ENCODE data around the gene HELZ. TPM values are rescaled to one million over a fixed set of nuclear protein-coding genes. Genes with fewer than 3 reads are reported as not detected.

HELZ gene
- total RNA-seq, 2 experiments from 2014 or later = 55.3 to 58.0 TPM

DNA sequence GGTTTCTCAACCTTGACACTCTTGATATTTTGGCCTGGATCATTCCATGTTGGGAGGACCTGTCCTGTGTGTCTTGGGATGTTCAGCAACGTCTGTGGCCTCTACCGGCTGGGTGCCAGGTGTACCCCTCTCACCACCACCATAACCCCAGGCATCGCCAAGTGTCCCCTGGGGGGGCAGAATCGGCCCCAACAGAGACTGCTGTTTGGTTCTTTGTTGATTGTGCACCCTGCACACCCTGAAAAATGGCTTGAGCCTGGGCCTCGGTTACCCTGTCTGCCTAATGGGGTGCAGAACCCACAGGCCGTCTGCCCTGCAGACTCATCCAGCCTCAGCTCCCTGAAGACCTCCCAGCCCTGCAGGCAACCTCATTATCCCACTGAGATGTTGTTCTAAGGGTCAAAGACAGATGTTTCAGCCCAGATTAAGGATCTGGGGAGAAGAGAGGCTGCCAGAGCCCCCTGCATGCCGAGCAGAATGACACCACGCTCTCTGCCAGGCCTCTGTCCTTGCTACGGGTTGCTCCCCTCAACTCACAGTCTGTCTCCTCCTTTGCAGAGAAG lies 191.5 kb downstream of the HELZ start:
- H3K4me1 Mint-ChIP-seq = no peaks in the 10 kb centered on the region
- intact Hi-C loops (cut with DNase I, micrococcal nuclease) = no loop called here
- ATAC-seq (no peak), DNase-seq (no peak)
- ChIA-PET POLR2A (no interaction called here), CTCF (interaction anchor here (0.6 to 0.7 kb wide), 2 partner anchors 21 to 178 kb away, joined by 3 read pairs; no protein-coding TSS in a partner anchor)
- H3K27me3 Mint-ChIP-seq = no peaks in the 10 kb centered on the region
- peaks cover 4% of the 10 kb centered on the region for H3K36me3 Mint-ChIP-seq (ENCODE audit: low read depth)
- H3K27ac Mint-ChIP-seq = no peak overlapping the region
- peaks cover 12% of the 10 kb centered on the region for H3K9me3 Mint-ChIP-seq (ENCODE audit: low read depth)
- no peak overlapping the region for H3K4me3 Mint-ChIP-seq

- Mint-ChIP-seq H3K9me3 (ENCODE audit: low read depth) (peaks cover 15% of the 10 kb centered on the region), H3K27me3 (no peaks in the 10 kb centered on the region), H3K4me3 (no peak overlapping the region), H3K27ac (no peak overlapping the region), H3K36me3 (ENCODE audit: low read depth) (peaks cover 5% of the 10 kb centered on the region), H3K4me1 (no peaks in the 10 kb centered on the region)
- ATAC-seq = no peak
- CTCF ChIA-PET = interaction anchor here (0.6 to 0.8 kb wide), 3 partner anchors 20 to 177 kb away, joined by 3 read pairs; no protein-coding TSS in a partner anchor
- DNase-seq = no peak
- POLR2A ChIA-PET = no interaction called here
- intact Hi-C loops (cut with DNase I, micrococcal nuclease) = no loop called here
Observed at GRCh38 chr17:67052720-67053437, 192.1 kb downstream of the HELZ start.

DNA sequence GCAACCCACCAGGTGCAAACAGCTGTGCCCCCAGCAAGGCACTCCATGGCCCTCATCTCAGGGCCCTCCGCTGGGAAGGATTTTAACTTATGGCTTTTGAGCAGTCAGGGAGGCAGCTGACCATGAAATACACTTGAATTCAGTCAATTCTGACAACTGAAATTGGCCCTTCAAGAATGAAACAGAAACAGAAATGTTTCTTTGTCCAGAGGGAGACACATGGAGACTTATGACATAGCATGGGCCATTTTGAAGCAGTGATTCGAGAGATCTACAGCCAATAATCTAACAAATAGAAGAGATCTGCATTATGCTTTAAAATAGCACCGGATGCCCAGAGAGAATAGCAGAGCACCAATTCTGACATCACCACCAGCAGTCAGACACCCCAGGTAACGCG lies 193.2 kb downstream of the HELZ start:
- ChIA-PET CTCF (interaction anchor here (1.0 kb wide), 1 partner anchor 17 kb away, joined by 3 read pairs; no protein-coding TSS in a partner anchor), POLR2A (no interaction called here)
- ATAC-seq (no peak), DNase-seq (no peak)
- Mint-ChIP-seq H3K27ac (no peak overlapping the region), H3K27me3 (no peaks in the 10 kb centered on the region), H3K9me3 (ENCODE audit: low read depth) (peaks cover 22% of the 10 kb centered on the region), H3K4me3 (no peak overlapping the region), H3K4me1 (no peaks in the 10 kb centered on the region), H3K36me3 (ENCODE audit: low read depth) (peaks cover 9% of the 10 kb centered on the region)
- intact Hi-C loops (cut with DNase I, micrococcal nuclease) = no loop called here

- H3K36me3 Mint-ChIP-seq (ENCODE audit: low read depth) = peaks cover 9% of the 10 kb centered on the region
- intact Hi-C loops (cut with DNase I, micrococcal nuclease) = no loop called here
- DNase-seq = no peak
- H3K9me3 Mint-ChIP-seq (ENCODE audit: low read depth) = peaks cover 22% of the 10 kb centered on the region
- H3K27ac Mint-ChIP-seq = no peak overlapping the region
- ChIA-PET CTCF (interaction anchor here (1.0 kb wide), 1 partner anchor 17 kb away, joined by 3 read pairs; no protein-coding TSS in a partner anchor), POLR2A (no interaction called here)
- no peaks in the 10 kb centered on the region for H3K4me1 Mint-ChIP-seq
- no peaks in the 10 kb centered on the region for H3K27me3 Mint-ChIP-seq
- H3K4me3 Mint-ChIP-seq = no peak overlapping the region
- no peak for ATAC-seq
Observed at GRCh38 chr17:67051155-67051538, 193.8 kb downstream of the HELZ start.

GRCh38 chr17:67050471-67051154 lies 194.4 kb downstream of the HELZ start:
- ATAC-seq (no peak), DNase-seq (no peak)
- Mint-ChIP-seq H3K36me3 (ENCODE audit: low read depth) (peaks cover 9% of the 10 kb centered on the region), H3K27ac (no peak overlapping the region), H3K4me1 (no peaks in the 10 kb centered on the region), H3K9me3 (ENCODE audit: low read depth) (peaks cover 22% of the 10 kb centered on the region), H3K4me3 (no peak overlapping the region), H3K27me3 (no peaks in the 10 kb centered on the region)
- ChIA-PET CTCF (interaction anchor here (1.0 kb wide), 1 partner anchor 18 kb away, joined by 3 read pairs; no protein-coding TSS in a partner anchor), POLR2A (no interaction called here)
- intact Hi-C loops (cut with DNase I, micrococcal nuclease) = no loop called here

DNA sequence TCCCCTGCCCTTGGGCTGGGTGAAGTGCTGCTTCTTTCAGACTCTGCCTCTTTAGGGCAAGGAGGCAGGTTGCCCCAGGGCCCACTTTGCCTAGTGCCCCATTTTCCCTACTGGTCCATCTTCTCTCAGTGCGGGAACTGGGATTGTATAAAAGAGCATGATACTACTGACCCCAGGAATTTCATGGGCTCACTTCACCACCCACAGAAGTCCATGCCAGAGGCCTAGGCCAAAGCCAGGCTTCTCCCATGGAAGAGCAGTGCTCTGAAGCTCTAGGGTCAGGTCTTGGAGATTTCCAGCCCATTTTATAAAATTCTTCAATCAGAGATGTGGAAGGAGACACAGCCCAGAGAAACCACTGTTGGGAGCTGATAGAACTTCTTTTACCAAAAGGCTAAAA lies 194.9 kb downstream of the HELZ start:
- ChIA-PET POLR2A (no interaction called here), CTCF (no interaction called here)
- H3K36me3 Mint-ChIP-seq (ENCODE audit: low read depth) = peaks cover 9% of the 10 kb centered on the region
- no peak overlapping the region for H3K4me3 Mint-ChIP-seq
- H3K9me3 Mint-ChIP-seq (ENCODE audit: low read depth) = peaks cover 22% of the 10 kb centered on the region
- no peak for ATAC-seq
- intact Hi-C loops (cut with DNase I, micrococcal nuclease) = no loop called here
- DNase-seq = no peak
- H3K4me1 Mint-ChIP-seq = no peaks in the 10 kb centered on the region
- no peaks in the 10 kb centered on the region for H3K27me3 Mint-ChIP-seq
- no peak overlapping the region for H3K27ac Mint-ChIP-seq

DNA sequence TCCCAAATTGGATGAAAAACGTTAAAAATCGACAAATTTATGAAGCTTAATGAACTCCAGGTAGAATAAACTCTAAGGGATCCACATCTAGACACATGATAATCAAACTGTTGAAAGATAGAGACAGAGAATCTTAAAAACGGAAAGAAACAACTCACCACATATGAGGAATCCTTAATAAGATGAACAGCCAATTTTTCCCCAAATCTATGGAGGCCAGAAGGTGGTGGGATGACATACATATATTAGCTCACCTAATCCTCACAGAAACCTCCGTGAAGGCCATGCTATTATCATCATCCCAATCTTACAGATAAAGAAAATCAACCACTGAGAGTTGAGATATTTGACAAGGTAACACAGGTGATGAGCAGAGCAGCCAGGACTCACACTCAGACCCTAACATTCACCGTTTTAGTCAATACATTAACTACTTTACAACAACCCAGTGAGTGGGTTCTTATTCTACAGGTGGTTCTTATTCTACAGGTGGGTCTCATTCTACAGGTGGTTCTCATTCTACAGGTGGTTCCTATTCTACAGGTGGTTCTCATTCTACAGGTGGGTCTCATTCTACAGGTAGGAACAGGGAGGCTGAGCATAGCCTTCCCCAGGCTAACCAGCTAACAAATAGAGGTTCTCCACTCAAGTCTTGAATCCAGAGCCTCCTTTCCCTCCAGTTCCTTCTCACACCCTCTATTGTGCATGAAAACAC lies 195.8 kb downstream of the HELZ start:
- Mint-ChIP-seq H3K27me3 (no peaks in the 10 kb centered on the region), H3K4me1 (no peaks in the 10 kb centered on the region), H3K27ac (no peak overlapping the region), H3K36me3 (ENCODE audit: low read depth) (peaks cover 9% of the 10 kb centered on the region), H3K9me3 (ENCODE audit: low read depth) (peaks cover 22% of the 10 kb centered on the region), H3K4me3 (no peak overlapping the region)
- ATAC-seq (no peak), DNase-seq (no peak)
- intact Hi-C loops (cut with DNase I, micrococcal nuclease) = no loop called here
- CTCF ChIA-PET = interaction anchor here (0.6 kb wide), 1 partner anchor 125 kb away, joined by 3 read pairs; no protein-coding TSS in a partner anchor
- POLR2A ChIA-PET = no interaction called here

GRCh38 chr17:67047382-67047781 lies 197.6 kb downstream of the HELZ start:
- Mint-ChIP-seq H3K27me3 (no peaks in the 10 kb centered on the region), H3K9me3 (ENCODE audit: low read depth) (peaks cover 22% of the 10 kb centered on the region), H3K36me3 (ENCODE audit: low read depth) (peaks cover 9% of the 10 kb centered on the region), H3K4me3 (no peak overlapping the region), H3K4me1 (no peaks in the 10 kb centered on the region), H3K27ac (no peak overlapping the region)
- CTCF ChIA-PET = interaction anchor here (0.7 kb wide), 1 partner anchor 847 kb away, joined by 3 read pairs; no protein-coding TSS in a partner anchor
- DNase-seq (no peak), ATAC-seq (no peak)
- intact Hi-C loops (cut with DNase I, micrococcal nuclease) = no loop called here
- POLR2A ChIA-PET = no interaction called here

DNA sequence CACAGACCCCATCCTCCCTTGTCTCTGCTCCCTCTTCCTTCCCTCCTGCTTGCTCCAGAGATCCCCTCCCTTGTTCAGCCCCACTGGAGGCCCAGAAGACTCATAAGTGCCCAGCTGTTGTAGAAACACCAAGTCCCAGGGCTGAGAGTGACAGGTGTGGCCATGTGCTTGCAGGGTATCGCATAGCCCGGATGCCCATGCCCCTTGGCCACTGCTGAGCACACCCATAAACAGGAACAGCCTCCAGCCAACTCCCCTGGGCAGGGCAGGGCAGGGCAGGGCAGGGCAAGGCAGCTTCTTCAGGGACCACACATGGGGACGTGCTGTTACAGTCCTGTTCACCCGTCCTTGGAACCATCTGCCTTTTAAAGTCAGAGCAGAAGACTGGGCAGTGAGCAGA lies 198.6 kb downstream of the HELZ start:
- no peaks in the 10 kb centered on the region for H3K4me1 Mint-ChIP-seq
- CTCF ChIA-PET = no interaction called here

DNA sequence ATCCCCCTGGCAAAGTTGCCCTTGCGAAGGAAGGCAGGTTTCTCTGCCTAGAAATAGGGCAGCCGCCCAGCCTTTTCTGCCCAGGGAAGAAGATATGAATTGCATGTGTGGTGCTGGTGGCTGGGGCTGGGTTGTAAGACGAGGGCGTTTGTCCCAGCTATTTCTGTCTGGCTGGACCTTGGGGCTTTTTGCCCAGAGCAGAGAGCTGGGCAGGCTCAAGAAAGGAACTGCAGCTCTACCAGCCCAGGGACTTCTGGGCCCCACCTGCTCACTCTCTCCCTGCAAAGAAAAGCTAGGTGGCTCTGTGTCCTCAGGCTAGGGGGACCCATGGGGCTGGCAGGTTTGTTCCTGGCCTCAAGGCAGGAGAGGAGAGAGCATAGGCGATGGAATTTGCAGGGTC lies 200.1 kb downstream of the HELZ start:
- no peak overlapping the region for H3K4me3 Mint-ChIP-seq
- intact Hi-C loops (cut with DNase I, micrococcal nuclease) = no loop called here
- DNase-seq (no peak), ATAC-seq (no peak)
- peaks cover 9% of the 10 kb centered on the region for H3K36me3 Mint-ChIP-seq (ENCODE audit: low read depth)
- no peaks in the 10 kb centered on the region for H3K27me3 Mint-ChIP-seq
- POLR2A ChIA-PET = no interaction called here
- CTCF ChIA-PET = no interaction called here
- H3K27ac Mint-ChIP-seq = no peak overlapping the region
- no peaks in the 10 kb centered on the region for H3K4me1 Mint-ChIP-seq
- peaks cover 22% of the 10 kb centered on the region for H3K9me3 Mint-ChIP-seq (ENCODE audit: low read depth)

More for the DNA sequence above, 198.6 kb downstream of the HELZ start:
- ATAC-seq = no peak
- POLR2A ChIA-PET = no interaction called here
- Mint-ChIP-seq H3K9me3 (ENCODE audit: low read depth) (peaks cover 22% of the 10 kb centered on the region), H3K4me3 (no peak overlapping the region), H3K27ac (no peak overlapping the region), H3K36me3 (ENCODE audit: low read depth) (peaks cover 9% of the 10 kb centered on the region), H3K27me3 (no peaks in the 10 kb centered on the region)
- no peak for DNase-seq
- intact Hi-C loops (cut with DNase I, micrococcal nuclease) = no loop called here

GRCh38 chr17:67044016-67044772 lies 200.8 kb downstream of the HELZ start, which contains the start of gene CACNG1:
CACNG1 (plus strand) TSS chr17:67044554; CDS start chr17:67044661, 107 bp downstream.
- CTCF ChIA-PET = no interaction called here
- no peak within 1 kb of the TSS for H3K4me3 Mint-ChIP-seq
- POLR2A ChIA-PET = no interaction called here
- H3K9me3 Mint-ChIP-seq (ENCODE audit: low read depth) = peaks cover 17% of the 10 kb centered on the region
- intact Hi-C loops (cut with DNase I, micrococcal nuclease) = no loop called here
- DNase-seq (no peak), ATAC-seq (no peak)
- no peaks in the 10 kb centered on the region for H3K27me3 Mint-ChIP-seq
- peaks cover 9% of the 10 kb centered on the region for H3K36me3 Mint-ChIP-seq (ENCODE audit: low read depth)
- H3K27ac Mint-ChIP-seq = no peak within 1 kb of the TSS
- no peaks in the 10 kb centered on the region for H3K4me1 Mint-ChIP-seq

Measured in activated CD4-positive, alpha-beta T cell treated with anti-CD3 and anti-CD28 coated beads for 36 hours (primary cell).